Measurements from ENCODE around the gene MTHFD1L. TPM values are rescaled to one million over a fixed set of nuclear protein-coding genes. Genes with fewer than 3 reads are reported as not detected.

The MTHFD1L gene
- total RNA-seq, result 31.4 and 53.9 TPM in 2 replicates

DNA sequence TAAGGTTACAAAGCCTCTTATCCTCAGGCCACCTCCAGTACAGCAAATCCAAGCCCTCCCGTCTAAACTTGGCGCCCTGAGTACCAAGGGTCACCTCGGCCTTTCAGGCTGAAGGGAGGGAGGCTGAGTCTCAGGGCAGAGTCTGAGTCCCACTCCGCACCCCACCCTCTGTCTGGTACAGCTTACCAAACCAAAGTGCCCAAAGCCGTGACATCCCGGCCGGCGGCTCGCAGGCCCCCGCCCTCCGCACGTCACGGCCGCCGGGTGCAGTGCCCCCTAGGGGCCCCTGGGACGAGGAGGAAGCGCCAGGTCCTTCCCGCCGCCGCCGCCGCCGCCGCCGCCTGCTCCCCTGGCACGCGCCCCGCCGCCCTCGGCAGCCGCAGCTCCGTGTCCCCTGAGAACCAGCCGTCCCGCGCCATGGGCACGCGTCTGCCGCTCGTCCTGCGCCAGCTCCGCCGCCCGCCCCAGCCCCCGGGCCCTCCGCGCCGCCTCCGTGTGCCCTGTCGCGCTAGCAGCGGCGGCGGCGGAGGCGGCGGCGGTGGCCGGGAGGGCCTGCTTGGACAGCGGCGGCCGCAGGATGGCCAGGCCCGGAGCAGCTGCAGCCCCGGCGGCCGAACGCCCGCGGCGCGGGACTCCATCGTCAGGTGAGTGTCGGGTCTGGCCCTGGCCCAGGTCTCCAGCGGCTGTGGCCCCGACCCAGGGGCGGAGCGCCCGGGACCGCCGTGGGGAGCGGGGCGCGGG, at the start of gene MTHFD1L:
Gene MTHFD1L (plus strand): TSS at position 297 of the 741 bp plus-strand sequence. CDS start 121 bp downstream, at position 418.

